HepG2 (cell line): Measurements from ENCODE around the gene LGR6. TPM values are rescaled to one million over a fixed set of nuclear protein-coding genes. Genes with fewer than 3 reads are reported as not detected.

ENCODE experiments used
- ATAC-seq: fragments of 200-7000 bp; cut with Tn5 transposase; 3 replicates; pipeline ENCODE4 v1.9.1; 2020; ENCODE audit warnings: mild to moderate bottlenecking, moderate library complexity
- BruUV-seq: library from RNA; stranded (reverse); fragments of 400-500 nt; replicated peaks from 2 replicates; lab custom pipeline; 2021; lab: Mats Ljungman, UMichigan
- CTCF ChIA-PET: fragments of 300-600 bp; formaldehyde crosslinking; extraction: SDS; loops from one replicate; lab custom pipeline; 2021; ENCODE audit warnings: low total read pairs, inconsistent platforms, low intra/inter-chr PET ratio; lab: Yijun Ruan, JAX
- POLR2A ChIA-PET: fragments of 350-600 bp; sonication (Branson Sonifier 250); formaldehyde crosslinking; loops from one replicate; lab custom pipeline; 2020; ENCODE audit warnings: antibody characterized with exemption, inconsistent platforms; lab: Yijun Ruan, JAX
- DNase-seq: peaks from one replicate; pipeline ENCODE4 v3.0.0-alpha.2; 2015; ENCODE audit warnings: low spot score
- FAIRE-seq: peaks from 3 replicates; lab custom pipeline; 2011; peaks lifted over from hg19 to GRCh38; lab: Jason Lieb, UNC
- H2AFZ ChIP-seq: one replicate; pipeline ENCODE4 v1.6.1; 2011; ENCODE audit warnings: low read length, inconsistent platforms
- H3K27ac ChIP-seq: fragments of 300-600 bp; 3 replicates; pipeline ENCODE4 v1.8.0; 2011; ENCODE audit warnings: mixed run types, mild to moderate bottlenecking, mixed read lengths, low read length, inconsistent platforms; ENCODE audit not compliant: insufficient read depth; ENCODE audit errors: extremely low read length
- H3K27me3 ChIP-seq, 2 experiments: fragments of 200-600 bp in 1 of 2; 2 replicates in 1 of 2; 3 replicates in 1 of 2; pipeline versions ENCODE4 v1.6.0 to v1.8.0; 2011; ENCODE audit warnings: low read length in 2 of 2, mild to moderate bottlenecking in 2 of 2, moderate library complexity in 2 of 2, inconsistent platforms in 1 of 2; ENCODE audit not compliant: insufficient read depth in 2 of 2, control insufficient read depth in 1 of 2
- H3K36me3 ChIP-seq, 2 experiments: fragments of 200-600 bp in 1 of 2; replicated peaks in 1 of 2; 2 replicates in 1 of 2; 3 replicates in 1 of 2; pipeline versions ENCODE4 v1.5.1 to v1.8.0; 2011; ENCODE audit warnings: low read length in 2 of 2, inconsistent platforms in 1 of 2; ENCODE audit not compliant: insufficient read depth in 2 of 2, control insufficient read depth in 1 of 2
- H3K4me1 ChIP-seq: 2 replicates; pipeline ENCODE4 v1.5.1; 2012; ENCODE audit warnings: low read length, inconsistent platforms; ENCODE audit not compliant: insufficient read depth
- H3K4me2 ChIP-seq: 2 replicates; pipeline ENCODE4 v1.6.0; 2011; ENCODE audit warnings: low read depth, low read length, inconsistent platforms
- H3K4me3 ChIP-seq, 3 experiments: fragments of 200-600 bp in 1 of 3; sonication (generic), shearing (Covaris generic) in 1 of 3; replicated peaks in 1 of 3; 2 replicates each; pipeline ENCODE4 v1.5.1; 2011 to 2016; ENCODE audit warnings: low read length in 3 of 3, inconsistent platforms in 2 of 3, low read depth in 2 of 3, mild to moderate bottlenecking in 2 of 3, control low read depth in 1 of 3, mixed read lengths in 1 of 3; ENCODE audit not compliant: insufficient read depth in 1 of 3
- H3K79me2 ChIP-seq: one replicate; pipeline ENCODE4 v1.6.1; 2011; ENCODE audit warnings: low read length, inconsistent platforms; ENCODE audit not compliant: insufficient read depth
- H3K9ac ChIP-seq: 2 replicates; pipeline ENCODE4 v1.6.0; 2011; ENCODE audit warnings: mild to moderate bottlenecking, low read depth, low read length, inconsistent platforms; ENCODE audit not compliant: insufficient read depth
- H3K9me3 ChIP-seq: 2 replicates; pipeline ENCODE4 v1.5.1; 2012; ENCODE audit warnings: mild to moderate bottlenecking, low read length
- H4K20me1 ChIP-seq: 2 replicates; pipeline ENCODE4 v1.6.0; 2011; ENCODE audit warnings: inconsistent platforms, mild to moderate bottlenecking, low read length, moderate library complexity; ENCODE audit not compliant: insufficient read depth
- ATF4 ChIP-seq, 2 experiments: fragments of 450-650 bp in 1 of 2; sonication (generic) in 1 of 2; formaldehyde crosslinking; IDR thresholded peaks; 2 replicates each; pipeline versions ENCODE4 v1.5.0 to v1.8.0; 2020 to 2022; ENCODE audit warnings: mild to moderate bottlenecking in 1 of 2, missing genetic modification reagents in 1 of 2
- ATF7-NPFF ChIP-seq: sonication (generic); formaldehyde crosslinking; IDR thresholded peaks from 2 replicates; pipeline ENCODE4 v1.8.1; 2023; ENCODE audit warnings: mild to moderate bottlenecking, low read depth, missing genetic modification reagents, moderate library complexity
- CEBPG ChIP-seq: IDR thresholded peaks from 2 replicates; pipeline ENCODE4 v1.6.1; 2016
- HNF4A ChIP-seq: sonication (generic); formaldehyde crosslinking; IDR thresholded peaks from 2 replicates; pipeline ENCODE4 v1.4.0; 2020; ENCODE audit warnings: missing genetic modification reagents
- MEIS2 ChIP-seq: sonication (generic); formaldehyde crosslinking; IDR thresholded peaks from 2 replicates; pipeline ENCODE4 v1.9.0; 2021; ENCODE audit warnings: mild to moderate bottlenecking, missing genetic modification reagents
- NR2C2 ChIP-seq: sonication (generic); formaldehyde crosslinking; IDR thresholded peaks from 2 replicates; pipeline ENCODE4 v1.4.0; 2020; ENCODE audit warnings: missing genetic modification reagents, mild to moderate bottlenecking, moderate library complexity, borderline replicate concordance
- POLR2AphosphoS5 ChIP-seq: IDR thresholded peaks from 2 replicates; pipeline ENCODE4 v1.6.1; 2012; ENCODE audit warnings: low read depth, low read length
- RBM39 ChIP-seq: fragments of 200-400 bp; formaldehyde crosslinking; IDR thresholded peaks from one replicate; pipeline ENCODE4 v1.6.1; 2018; ENCODE audit warnings: antibody characterized with exemption, mild to moderate bottlenecking, low read depth, low read length; ENCODE audit not compliant: poor library complexity, severe bottlenecking
- ZNF138 ChIP-seq: sonication (generic); formaldehyde crosslinking; IDR thresholded peaks from 2 replicates; pipeline ENCODE4 v1.5.0; 2020; ENCODE audit warnings: mild to moderate bottlenecking, low read depth, missing genetic modification reagents
- ZNF253 ChIP-seq: sonication (generic); formaldehyde crosslinking; IDR thresholded peaks from 2 replicates; pipeline ENCODE4 v1.8.0; 2022; ENCODE audit warnings: mild to moderate bottlenecking, missing genetic modification reagents, borderline replicate concordance
- ZNF660 ChIP-seq: sonication (generic); formaldehyde crosslinking; IDR thresholded peaks from 2 replicates; pipeline ENCODE4 v1.5.1; 2020; ENCODE audit warnings: mild to moderate bottlenecking, low read depth, missing genetic modification reagents, borderline replicate concordance
- ZNF782 ChIP-seq: sonication (generic); formaldehyde crosslinking; IDR thresholded peaks from 2 replicates; pipeline ENCODE4 v1.4.0; 2020; ENCODE audit warnings: missing genetic modification reagents, mild to moderate bottlenecking, borderline replicate concordance
- WGBS: methylation state at CpG from one replicate; pipeline ENCODE4 v1.1.6; 2017; ENCODE audit warnings: low lambda C conversion rate; 5-methylcytosine and 5-hydroxymethylcytosine counted together
- in situ Hi-C: cut with HindIII; loops from 2 replicates; pipeline ENCODE4 v1.10.0; 2017; ENCODE audit warnings: low pct_unique_long_range_greater_than_20kb; ENCODE audit not compliant: extremely low pct_ligation_motif_present
- intact Hi-C: fragments of 100-400 bp; cut with micrococcal nuclease; formaldehyde crosslinking; loops from one replicate; pipeline ENCODE4 v1.10.0; 2022; ENCODE audit not compliant: unreplicated experiment
- polyA plus RNA-seq, 8 experiments: library from polyadenylated mRNA; depleted of rRNA in 3 of 8; stranded (reverse) in 7 of 8; unstranded in 1 of 8; fragments of >200 nt; fragmentation: Illumina TruSeq in 4 of 8; extraction: Trizol in 4 of 8; gene quantifications; 2 replicates each; pipeline versions ENCODE4 v1.2.1 to v1.2.3, GENCODE V29; 2011 to 2016; ENCODE audit warnings: low read depth in 4 of 8, missing spikeins in 1 of 8, mixed read lengths in 1 of 8; ENCODE audit not compliant: insufficient read depth in 1 of 8
- total RNA-seq, 5 experiments: library from RNA; depleted of rRNA; stranded (reverse); fragments of >200 nt; fragmentation: Illumina TruSeq; extraction: Trizol; gene quantifications; 2 replicates each; pipeline ENCODE4 v1.2.3, GENCODE V29; 2016; ENCODE audit warnings: low read depth in 1 of 5
- TF ChIP-seq, protein P1 (sequence below): IDR thresholded peaks from 2 replicates; pipeline ENCODE4 v1.6.1; 2016; ENCODE audit warnings: low read depth

Gene LGR6
- total and polyA plus RNA-seq, 2 of the 13 experiments (the other 11 are each of a cell fraction or from before 2014, with no cell fraction given): 0.07 TPM; not detected in 1

DNA sequence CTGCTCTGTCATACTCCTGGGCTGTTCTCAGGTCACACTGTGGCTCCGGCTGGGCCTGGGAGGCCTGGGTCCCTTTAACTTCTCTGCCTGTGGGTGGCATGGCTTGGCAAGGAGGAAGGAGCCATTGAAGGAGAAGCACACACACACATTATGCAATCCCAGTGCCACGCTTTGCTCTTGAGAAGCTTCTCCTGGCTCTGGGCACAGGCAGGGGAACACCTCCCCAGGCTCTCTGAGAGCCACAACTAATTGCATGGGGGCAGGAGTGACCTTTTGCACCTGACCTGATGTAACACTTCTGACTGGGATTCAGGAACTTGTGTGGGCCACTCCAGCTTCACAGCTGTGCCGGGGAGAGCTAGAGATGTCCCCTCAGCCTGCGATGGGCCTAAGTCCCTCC, 23.1 kb downstream of the LGR6 start:
- intact Hi-C loops (no loop called here), in situ Hi-C loops (no loop called here)
- no CpG with 5 or more reads among the region's 4 CpGs for WGBS
- Histone ChIP-seq H3K4me3 (no peak overlapping the region), H4K20me1 (no peaks in the 10 kb centered on the region), H3K4me2 (no peak overlapping the region), H3K79me2 (no peaks in the 10 kb centered on the region), H3K9ac (no peak overlapping the region), H3K36me3 (no peaks in the 10 kb centered on the region), H3K27ac (no peak overlapping the region), H3K27me3 (peaks cover 1 to 53% of the 10 kb centered on the region in 2 experiments; a peak in 3 of 5 replicates), H3K9me3 (no peaks in the 10 kb centered on the region), H3K4me1 (peaks cover 8% of the 10 kb centered on the region), H2AFZ (no peak overlapping the region)
- BruUV-seq: no TSS peak
- ChIA-PET CTCF (no interaction called here), POLR2A (no interaction called here)
- ATAC-seq (peak; percentile 48), DNase-seq (no peak), FAIRE-seq (no peak)
- TF ChIP-seq ATF7-NPFF (CRISPR knock-in tag) (no peak), ZNF138 (no peak), POLR2AphosphoS5 (no peak), NR2C2 (peak; percentile 24; the same call in 1 of the 2 replicates), ZNF782 (no peak), HNF4A (CRISPR knock-in tag) (peak; percentile 48), ATF4 (CRISPR knock-in tag; IDR thresholded peaks at IDR 0.05) (peak in 1 of 2 experiments; percentile 66; a peak in 1 of 4 replicates), CEBPG (0 out of 2 replicates have a peak, but pooled peaks have one; percentile 30), ZNF253 (no peak), MEIS2 (CRISPR knock-in tag) (no peak), ZNF660 (CRISPR knock-in tag) (no peak), RBM39 (no peak)
- TF ChIP-seq, protein P1, sequence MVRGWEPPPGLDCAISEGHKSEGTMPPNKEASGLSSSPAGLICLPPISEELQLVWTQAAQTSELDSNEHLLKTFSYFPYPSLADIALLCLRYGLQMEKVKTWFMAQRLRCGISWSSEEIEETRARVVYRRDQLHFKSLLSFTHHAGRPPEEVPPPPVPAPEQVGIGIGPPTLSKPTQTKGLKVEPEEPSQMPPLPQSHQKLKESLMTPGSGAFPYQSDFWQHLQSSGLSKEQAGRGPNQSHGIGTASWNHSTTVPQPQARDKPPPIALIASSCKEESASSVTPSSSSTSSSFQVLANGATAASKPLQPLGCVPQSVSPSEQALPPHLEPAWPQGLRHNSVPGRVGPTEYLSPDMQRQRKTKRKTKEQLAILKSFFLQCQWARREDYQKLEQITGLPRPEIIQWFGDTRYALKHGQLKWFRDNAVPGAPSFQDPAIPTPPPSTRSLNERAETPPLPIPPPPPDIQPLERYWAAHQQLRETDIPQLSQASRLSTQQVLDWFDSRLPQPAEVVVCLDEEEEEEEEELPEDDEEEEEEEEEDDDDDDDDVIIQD (CRISPR knock-in tag): no peak
